NB4 (cell line): ENCODE measurements around the gene NFAT5.

Source experiments
- CTCF ChIP-seq: IDR thresholded peaks from one replicate; pipeline ENCODE4 v1.5.1; 2012; ENCODE audit warnings: low read depth, low read length
- MYC ChIP-seq: IDR thresholded peaks from 2 replicates; pipeline ENCODE4 v1.6.1; 2011; ENCODE audit warnings: low read depth, low read length
- POLR2A ChIP-seq: IDR thresholded peaks from 2 replicates; pipeline ENCODE4 v1.6.1; 2011; ENCODE audit warnings: mild to moderate bottlenecking; ENCODE audit not compliant: insufficient read length; ENCODE audit errors: extremely low read depth
- TF ChIP-seq, protein P1 (sequence below): IDR thresholded peaks from 2 replicates; pipeline ENCODE4 v1.6.1; 2011; ENCODE audit warnings: low read depth, low read length

- TF ChIP-seq CTCF (no peak), POLR2A (no peak), MYC (no peak)
- TF ChIP-seq, protein P1, sequence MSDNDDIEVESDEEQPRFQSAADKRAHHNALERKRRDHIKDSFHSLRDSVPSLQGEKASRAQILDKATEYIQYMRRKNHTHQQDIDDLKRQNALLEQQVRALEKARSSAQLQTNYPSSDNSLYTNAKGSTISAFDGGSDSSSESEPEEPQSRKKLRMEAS: no peak
Measured at GRCh38 chr16:69607674-69608073, 41.9 kb downstream of the NFAT5 start.
